Measurements from ENCODE around the gene DAPK2.

Gene DAPK2

DNA sequence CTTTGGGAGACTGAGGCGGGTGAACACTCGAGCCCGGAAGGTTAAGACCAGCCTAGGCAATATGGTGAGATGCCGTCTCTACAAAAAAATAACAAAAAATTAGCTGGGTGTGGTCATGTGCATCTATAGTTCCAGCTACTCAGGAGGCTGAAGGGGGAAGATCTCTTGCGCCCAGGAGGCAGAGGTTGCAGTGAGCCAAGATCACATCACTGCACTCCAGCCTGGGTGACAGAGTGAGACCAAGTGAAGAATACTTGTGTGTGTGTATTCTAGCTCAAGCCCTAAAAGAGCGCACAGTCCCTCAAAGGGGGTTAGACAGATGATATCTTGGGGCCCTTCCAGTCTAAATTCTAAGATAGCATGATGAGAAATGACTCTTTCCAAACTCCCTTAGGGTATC, 23.7 kb downstream of the DAPK2 start:
- no peak for DNase-seq

DNA sequence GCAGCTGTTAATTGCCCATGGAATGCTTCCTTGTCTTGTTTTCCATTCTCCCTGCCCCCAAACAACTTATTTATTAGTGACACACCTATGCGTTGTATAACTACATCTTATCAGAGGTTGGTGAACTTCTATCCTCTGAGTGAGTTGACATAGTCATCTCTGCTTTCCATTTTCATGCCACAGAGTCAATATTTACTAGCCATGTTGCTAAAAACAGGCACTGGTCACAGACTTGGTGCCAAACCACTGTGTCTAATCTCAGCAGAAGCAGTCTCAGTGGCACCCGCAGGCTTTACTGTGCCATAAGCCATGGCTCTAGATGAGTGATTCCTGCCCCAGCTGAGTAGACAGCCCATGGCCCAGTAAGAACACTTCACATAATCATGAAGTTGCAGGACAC, 26.5 kb downstream of the DAPK2 start:
- no peak for DNase-seq

DNA sequence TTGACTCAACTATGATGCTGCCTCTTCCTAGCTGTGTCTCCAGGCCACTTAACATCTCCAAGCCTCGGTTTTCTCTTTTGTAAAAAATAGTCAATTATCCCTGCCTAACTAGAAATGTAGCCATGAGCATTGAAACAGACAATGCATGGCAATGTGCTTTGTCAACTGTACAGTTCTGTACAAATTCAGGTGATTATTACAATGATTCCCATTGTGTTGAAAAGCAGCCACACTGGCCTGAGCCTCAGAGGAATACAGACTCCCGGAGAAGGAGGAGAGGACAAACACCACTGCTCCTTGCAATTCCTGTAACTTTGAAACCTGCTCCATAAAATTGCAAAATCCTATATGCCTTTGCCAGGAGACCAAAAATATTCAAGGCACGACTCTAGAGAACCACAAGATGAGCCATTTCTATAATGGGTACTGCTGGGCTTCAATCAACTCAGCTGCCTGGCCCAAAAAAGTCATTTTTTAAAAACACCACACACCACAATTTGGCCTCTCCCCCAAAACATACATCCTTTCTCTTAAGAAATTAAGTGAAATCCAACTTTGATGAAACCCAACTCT, 28.6 kb downstream of the DAPK2 start:
- DNase-seq, result no peak

DNA sequence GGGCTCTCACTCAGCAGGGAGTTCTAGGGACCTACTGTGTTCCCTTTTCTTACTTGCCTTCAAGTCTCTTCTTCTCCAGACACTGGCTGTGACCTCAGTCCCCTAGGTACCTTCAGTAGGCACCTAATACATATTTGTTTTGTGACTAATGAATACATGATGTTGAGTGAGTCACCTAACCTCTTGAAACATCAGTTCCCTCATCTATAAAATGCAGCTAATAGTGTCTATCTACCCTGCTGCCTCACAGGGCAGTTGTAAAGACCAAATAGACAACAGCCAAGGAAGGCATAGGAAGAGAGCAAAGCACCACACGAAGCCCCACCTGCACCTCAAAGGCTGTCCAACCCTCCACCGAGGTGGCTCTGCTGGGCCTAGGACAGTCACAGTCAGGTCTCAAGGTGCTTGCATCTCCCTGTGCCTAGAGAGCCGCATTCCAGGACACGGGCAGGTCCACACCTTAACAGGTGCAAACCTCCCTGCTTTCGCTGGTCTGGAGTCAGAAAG, 29.1 kb downstream of the DAPK2 start:
- no peak for DNase-seq

DNA sequence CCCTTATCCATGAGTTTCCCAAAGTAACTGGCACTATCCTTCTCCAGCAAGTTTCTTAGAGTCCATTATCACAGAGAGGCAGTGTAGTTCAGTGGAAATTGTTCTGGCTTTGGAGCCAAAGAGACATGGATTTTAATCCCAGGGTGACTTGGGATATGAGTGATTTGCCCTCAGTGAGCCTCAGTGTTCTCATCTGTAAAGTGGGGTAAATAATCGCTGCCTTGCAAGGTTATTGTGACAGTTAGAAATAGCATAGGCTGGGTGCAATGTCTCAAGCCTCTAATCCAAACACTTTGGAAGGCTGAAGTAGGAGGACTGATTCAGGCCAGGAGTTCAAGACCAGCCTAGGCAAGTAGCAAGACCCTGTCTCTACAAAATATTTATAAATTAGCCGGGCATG, 30.0 kb downstream of the DAPK2 start:
- DNase-seq, result no peak

DNA sequence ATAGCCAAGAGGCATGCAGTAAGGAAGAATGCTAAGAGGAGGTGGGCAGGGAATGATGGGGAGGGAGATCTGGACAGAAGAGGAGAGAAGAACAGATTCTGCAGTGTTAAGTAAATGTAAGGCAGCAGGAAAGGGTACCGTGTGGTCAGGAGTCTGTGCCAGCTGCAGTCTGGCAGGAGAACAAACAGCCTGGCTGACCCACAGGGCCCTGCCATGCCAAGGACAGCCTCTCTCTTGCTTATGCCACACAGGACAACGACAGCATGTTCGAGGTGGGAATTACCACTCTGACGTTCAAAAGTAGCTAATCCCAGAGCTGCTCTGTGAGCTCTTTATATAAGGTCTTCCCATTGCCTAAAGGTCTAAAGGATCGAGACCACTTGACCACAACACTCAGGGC, 31.3 kb downstream of the DAPK2 start:
- DNase-seq, result no peak

DNA sequence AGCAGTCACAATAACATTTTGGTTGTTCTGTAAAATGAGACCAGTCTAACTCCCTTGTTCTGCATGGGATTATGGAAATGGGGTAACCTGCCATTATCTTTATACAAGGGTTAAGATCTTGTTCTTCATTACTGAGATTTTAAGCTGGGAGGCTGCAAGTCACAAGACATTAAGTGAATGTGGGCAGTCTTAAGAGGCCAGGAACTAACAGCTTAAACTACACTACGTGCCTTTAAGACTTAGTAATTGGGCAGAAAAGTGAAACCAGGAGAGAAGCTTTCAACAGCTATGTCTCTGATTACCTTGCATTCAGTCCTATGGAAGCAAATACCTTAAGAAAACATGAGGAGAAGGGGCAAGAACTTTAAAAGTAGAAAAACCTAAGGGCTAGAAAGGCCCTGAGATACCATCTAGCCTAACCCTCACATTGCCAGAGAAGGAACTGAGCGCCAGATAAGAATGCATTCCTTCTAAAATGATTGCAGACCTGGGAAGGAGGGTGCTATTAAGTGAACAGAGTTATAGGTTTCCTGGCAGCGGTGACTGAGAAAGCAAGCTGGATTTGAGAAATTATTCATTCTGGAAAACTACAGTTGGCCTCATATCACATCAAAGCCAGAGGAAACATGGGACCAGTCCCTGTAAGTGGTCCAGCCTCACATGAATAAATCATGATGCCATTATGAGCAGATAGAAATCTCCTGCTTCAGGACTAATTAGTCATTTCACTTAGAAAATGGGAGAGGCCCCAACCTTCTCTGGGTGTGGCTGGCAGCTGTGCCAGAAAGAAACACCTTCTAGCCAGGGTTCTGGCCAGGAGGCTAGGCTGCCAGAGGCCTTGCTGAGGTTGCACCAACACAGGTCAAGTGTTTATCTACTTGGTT, 32.9 kb downstream of the DAPK2 start:
- DNase-seq, result no peak

DNA sequence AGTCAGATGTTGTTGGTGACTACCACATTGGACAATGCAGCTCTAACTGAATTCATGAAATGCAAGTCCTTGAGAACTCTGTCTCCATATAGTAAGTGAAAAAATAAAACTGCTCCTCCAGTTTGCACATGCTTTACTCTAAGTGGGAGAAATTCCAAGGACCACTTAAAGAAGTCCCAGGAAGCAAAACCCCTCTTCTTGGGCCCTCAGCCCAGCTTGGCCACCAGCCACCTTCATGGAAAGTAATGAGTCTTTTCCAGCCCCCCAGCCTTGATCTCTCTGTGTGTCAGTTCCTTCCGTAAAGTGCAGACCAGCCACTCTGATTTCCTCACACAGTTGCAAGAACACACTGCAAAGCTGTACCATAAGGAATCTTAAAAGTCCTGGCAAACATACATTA, 34.5 kb downstream of the DAPK2 start:
- DNase-seq, result no peak

DNA sequence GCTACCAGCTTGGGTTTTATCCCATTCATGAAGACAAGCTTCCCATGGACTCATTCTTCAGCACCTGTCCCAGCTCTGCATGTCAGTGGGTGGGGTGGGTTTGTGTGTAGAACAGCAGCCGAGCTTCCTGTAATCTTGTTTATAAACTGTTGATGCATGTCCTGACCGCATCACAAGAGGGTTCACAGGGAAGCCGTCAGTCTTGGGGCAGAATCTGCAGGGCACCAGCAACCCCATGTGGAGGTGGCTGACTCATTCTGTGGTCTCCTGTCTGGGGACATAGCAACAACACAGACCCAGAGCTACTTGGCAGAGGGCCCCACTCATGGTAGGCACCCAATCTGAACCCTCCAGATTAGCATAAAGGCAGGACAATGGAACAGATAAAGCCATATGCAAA, 35.6 kb downstream of the DAPK2 start:
- peak; percentile 87 to 92 for DNase-seq

DNA sequence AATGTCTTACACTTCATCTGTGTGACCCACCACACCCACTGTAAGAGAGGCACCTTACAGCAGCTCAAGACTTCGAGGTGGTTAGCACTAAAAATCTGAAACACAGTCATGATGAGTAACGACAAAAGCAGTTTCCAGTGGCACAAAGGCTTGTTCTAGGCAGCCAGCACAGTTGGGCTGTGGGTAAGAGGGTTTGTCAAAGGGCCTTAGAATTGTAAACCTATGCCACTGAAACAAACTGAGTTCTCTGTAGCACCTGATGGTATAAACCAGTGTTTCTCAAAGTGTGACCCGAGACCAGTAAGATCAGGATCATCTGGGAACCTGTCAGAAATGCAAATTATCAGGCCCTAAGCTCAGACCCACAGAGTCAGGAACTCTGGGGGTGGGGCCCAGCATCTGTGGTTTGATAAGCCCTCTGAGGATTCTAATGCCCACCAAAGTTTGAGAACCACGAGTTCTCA, 36.5 kb downstream of the DAPK2 start:
- DNase-seq, result peak; percentile 24 to 38

DNA sequence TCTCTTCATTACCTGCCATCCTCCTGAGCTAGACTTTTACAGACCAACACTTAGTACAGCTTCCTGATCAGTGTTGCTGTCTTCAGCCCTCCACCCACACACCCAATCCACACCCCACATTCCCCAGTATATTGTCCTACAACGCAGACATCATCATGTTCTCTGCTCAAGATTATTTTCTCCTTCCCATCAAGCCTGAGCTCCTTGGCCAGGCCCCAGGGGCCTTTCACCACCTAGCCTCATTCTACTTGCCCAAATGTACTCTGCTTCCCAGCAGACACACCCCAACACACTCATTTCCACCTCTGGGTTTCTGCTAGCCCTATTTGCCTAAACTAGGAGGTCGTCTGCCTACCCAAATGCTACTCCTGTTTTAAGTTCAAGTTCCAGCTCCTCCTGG, 37.0 kb downstream of the DAPK2 start:
- DNase-seq, result no peak

DNA sequence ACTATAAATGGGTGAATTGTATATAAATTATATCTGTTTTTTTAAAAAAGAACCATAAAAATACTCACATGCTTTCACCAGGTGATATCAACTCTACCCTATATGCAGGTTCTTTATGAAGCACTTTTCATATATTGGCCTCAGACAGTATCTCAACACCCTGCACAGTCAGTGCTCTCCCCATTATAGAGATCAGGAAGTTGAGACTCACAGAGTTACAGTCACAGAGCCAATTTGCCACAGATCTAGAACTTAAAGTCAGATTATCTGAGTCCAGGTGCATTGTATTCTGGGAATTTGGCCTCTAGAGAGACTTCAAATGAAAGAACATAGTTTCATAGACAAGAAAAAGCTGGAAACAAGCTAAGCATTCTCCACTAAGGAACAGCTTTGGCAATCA, 38.1 kb downstream of the DAPK2 start:
- DNase-seq, result no peak

DNA sequence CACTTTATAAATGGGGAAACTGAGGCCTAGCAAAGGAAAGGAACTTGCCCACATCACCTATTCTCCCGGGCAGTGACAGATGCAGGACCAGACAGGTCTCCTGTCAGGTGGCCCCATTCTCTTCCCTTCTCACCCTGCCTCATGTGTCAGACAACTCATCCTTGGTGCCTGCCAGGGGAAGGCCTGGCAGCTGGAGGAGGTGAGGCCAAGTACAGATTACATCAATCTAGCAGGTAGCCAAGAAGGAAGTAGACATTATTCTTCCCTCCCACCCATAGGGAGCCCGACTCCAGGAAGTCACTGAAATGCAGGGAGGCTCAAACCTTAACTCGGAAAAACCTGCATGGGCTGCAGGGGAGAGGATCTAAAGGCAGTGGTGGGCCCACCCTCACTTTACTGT, 39.6 kb downstream of the DAPK2 start:
- no peak for DNase-seq

DNA sequence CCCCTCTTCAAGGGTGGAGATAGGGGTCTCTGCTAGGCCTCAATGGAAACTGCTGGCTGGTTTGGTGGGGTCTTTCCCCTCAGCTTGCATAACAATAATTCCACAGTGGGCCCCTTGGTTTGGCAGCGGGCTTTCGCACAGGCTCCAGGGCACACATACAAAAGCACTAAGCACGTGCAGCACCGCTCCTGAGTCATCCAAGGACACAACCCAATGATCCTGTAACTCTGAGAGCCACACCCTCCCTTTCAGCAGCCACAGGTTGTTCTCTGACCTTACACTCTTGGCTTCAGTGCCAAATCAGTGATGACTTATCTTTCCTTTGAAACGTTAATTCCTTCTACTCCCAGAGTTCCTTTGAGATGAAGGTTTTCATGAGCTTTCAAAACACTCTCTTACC, 41.7 kb downstream of the DAPK2 start:
- DNase-seq, result no peak

DNA sequence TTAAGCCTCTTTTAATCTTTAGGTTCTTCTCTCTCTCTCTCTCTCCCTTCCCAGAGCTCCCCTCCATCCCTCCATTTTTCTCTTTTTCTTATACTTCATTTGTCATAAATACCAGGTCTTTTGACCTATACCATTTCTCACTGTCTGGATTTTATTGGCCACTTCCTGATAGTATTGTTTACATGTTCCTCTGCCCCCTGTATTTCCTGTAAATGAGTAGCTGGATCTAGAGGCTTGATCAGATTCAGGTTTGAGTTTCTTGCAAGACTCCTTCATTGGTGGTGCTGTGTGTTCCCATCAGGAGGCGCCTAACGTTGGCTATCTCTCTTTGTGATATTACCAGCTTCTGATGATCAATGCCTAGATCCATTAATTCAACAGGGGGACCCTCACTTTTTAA, 42.2 kb downstream of the DAPK2 start:
- DNase-seq, result no peak

DNA sequence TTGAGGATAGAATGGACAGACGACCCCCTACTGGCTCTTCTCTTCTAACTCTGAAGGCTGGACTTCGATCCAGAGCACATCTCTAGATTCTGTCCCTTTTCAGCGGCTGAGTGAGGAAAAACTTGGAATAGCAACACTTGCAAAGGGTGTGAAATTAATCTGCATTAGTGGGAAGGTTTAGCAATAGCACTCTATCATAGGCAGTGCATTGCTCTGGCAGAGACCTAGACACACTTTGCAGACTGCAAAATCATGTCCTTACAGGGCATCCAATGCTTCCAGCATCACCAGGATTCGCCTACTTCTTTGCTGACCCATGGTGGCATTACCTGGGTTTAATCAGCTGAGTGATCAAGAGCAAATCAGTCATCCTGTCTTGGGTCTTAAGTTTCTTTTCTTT, 43.1 kb downstream of the DAPK2 start:
- no peak for DNase-seq

DNA sequence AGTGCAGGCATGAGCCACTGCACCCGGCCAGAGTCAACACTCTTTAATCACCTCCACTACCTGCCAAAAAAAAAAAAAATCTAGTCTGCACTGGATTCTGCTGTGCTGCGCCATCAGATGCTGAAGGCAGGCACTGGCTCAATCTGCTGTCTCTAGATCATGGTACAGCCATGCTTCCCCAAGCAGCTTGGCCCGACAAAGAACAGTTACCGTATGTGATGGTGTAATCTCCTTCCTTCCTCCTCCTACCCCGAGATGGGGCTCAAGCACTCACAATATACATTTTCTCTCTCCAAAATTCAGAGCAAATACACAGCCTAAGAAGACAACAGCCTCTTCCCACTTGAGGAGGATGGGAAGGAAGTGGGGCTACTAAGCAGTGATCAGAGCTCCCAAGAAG, 45.1 kb downstream of the DAPK2 start:
- peak in 1 of 2 donors; percentile 12 for DNase-seq

DNA sequence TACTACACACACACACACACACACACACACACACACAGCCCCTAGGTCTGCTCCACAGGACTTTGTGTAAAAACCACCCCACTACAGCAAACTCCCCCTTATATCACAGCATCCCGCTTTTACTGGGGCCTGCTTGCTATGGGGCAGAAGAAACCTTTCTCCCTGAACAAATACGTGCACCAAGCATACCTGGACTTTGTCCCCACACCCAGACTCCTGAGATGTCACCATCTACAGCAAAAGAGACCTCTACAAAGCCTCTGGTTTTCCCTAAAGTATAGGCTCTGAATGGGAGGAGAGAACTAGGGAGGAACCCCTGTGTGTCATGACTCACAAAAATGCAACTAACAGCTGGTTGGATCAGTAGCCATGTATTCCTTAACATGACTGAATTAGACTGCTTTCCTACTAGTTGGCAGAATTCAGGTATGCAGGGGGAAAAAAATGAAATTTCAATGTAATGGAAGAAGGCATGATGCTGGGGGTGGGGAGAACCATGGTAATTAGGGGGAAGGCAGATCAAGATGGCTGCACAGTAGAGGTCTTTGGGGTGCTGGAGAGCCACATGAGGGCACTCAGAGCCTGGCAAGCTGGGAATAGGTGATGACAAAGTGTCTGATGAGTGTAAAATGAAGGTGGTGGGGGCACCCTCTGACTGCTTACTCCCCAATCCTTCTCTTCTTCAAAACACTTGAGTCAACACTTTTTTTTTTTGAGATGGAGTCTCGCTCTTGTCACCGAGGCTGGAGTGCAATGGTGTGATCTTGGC, 45.9 kb downstream of the DAPK2 start:
- no peak for DNase-seq

DNA sequence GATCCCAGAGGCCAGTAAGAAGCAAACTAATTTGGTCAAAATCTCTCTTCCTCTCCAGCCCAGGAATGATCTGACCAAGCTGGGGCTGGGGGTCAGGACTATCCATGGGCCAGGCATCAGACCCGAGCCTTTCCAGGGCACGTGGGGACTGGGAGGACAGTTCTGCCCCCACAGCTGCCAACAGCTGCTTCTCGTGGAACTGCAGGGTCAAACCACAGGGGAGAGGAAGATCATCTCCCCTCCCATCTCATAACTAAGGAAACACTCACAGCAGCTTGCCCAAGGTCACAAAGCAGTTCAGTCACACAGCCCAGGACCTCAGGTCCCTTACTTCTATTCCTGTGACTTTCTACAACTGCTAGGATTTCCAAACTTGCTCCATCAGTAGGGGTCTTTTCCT, 47.1 kb downstream of the DAPK2 start:
- DNase-seq, result no peak

DNA sequence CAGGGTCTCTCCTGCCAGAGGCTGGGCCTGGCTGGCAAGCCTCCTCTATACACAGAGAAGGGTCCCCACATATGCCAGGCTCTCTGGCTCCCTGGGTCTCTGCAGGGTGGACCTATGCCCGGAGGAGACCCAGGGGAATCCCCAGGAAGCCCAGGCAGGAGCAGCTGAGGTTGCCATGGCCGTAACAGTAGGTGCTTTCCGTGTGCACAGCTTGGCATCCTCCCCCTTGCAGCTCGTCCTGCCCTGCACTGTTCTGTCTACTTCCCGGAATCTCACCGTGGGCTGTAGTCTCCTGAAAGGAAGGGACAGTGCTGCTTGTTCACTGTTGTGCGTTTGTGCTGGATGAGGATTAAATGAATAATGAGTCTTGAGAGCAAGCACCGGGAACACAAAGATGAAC, 47.8 kb downstream of the DAPK2 start:
- no peak for DNase-seq

DNA sequence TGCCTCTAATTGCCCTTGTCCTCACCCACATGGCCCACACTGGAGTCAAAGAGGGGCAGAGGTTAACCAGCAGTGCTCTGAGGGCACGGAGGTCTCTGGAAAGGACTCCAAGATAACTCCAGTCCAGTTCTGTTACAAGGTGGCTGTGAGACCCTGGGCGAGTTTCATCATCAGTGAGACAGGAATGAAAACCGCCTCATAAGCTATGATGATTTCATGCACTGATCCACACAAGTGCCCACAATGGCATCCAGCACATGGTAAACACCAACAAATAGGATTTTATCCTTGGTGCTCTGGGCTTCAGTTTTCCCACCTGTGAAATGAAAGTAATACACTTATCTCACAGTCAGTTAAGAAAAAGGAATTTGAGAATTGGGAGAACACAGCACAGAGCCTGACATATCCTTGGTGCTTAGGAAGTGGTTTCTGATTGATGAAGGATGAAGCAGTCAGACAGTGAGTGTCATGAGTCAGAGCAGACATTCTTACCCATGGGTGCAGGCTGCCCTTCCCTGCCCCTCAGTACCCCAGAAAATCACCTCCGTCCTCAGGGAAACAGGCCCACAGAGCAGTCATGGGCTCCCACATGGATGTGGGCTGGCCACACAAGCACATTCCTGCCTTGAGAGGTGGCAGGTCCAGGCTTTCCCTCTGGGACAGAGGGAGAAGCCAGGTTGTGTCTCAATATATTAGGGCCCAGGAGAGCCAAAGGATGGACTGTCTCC, 48.4 kb downstream of the DAPK2 start:
- no peak for DNase-seq

DNA sequence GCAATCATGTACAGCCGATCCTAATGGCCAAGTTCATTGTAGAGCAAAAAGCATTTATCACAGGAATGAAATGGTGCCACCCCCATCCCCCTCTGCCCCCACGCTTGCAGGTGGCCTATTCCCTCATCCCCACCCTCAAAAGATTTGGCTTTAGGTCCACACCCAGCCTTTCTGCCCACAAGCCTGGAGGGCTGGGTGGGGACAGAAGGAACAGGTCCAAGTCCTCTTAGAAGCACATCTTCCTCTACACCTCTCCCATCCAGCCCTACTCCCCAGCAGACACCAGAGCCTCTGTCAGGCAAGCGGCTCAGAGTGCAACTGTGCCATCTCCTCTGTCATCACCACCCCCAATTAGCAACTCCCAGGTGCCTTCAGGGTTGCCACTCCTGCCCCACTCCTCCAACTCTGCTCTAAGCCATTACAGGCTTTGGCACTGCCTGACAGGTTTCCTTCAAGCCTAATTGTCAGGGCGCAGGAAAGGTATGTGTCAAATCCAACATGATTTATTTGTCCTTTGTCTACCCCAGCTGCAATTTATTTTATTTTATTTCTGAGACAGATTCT, 49.4 kb downstream of the DAPK2 start:
- DNase-seq, result no peak

DNA sequence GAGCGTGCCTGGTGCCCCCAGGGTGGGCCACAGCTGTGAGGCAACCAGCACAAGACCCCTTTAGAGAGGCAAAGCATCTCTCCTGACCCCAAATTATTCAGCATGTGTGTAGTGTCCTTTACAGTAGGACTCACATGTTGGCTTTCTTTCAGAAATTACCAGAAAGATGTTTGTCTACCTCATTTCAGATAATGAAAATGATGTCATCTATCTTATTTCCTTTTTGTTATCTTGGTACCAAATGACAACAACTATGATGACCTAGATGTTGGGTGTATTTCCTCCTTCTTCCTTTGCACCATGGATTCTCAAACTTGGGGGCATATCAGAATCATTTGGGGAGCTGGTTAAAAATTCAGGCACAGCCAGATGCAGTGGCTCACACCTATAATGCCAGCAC, 50.5 kb downstream of the DAPK2 start:
- no peak for DNase-seq

All from CD4-positive, alpha-beta T cell treated with Interleukin-1 beta for 1 hour (primary cell).